ENCODE results near the gene CFAP99. TPM values are rescaled to one million over a fixed set of nuclear protein-coding genes. Genes with fewer than 3 reads are reported as not detected.

CFAP99 gene
- polyA plus RNA-seq, 5 donors: 0.26 to 2.0 (median 1.2) TPM

DNA sequence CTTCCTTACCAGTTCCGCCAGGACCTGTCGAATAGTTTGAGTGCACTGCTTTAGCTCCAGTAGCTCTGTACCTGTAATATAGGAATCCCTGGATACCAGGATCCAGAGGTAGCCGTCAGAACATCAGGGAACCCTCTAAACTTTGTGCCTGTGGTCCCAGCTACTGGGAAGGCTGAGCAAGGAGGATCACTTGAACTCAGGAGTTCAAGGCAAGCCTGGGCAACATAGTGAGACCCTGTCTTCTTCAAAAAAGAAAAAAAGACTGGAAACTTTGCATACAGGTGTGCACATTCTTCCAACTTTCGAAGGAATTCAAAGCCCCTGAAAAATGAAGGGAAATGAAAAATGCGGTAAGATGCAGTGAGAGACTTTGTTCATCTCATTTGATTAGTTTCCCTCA lies 85.1 kb downstream of the CFAP99 start:
- DNase-seq: no peak

DNA sequence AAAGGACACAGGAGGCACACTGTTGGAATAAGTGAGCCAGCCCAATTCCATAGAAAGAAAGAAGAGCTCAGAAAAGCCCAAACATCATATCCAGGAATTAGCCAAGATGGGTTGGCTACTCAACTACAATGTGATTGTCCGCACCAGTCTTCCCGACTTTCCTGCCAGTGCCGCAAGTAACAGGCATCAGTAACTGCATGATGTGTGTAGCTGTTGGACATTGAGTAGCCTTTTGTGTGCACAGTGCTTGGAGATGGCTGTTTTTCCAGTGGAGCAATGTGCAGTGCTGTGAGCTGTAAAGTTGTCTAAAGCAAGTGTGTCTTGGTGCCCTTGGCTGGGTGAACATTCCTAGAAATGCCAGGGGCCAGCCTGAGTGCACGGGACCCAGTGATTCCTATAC lies 88.5 kb downstream of the CFAP99 start:
- no peak for DNase-seq

DNA sequence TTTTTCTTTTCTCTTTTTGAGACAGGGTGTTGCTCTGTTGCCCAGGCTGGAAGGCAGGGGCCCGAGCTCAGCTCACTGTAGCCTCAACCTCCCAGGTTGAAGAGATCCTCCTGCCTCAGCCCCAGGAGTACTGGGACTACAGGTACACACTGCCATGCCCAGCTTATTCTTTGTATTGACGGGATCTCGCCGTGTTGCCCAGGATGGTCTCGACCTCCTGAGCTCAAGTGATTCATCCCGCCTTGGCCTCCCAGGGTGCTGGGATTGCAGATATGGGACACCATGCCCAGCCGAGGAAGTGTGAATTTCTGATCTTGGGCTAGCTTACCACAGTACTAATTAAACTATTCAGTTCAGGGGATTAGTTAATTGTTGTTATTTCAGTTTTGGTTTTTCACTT lies 89.1 kb downstream of the CFAP99 start:
- no peak for DNase-seq

DNA sequence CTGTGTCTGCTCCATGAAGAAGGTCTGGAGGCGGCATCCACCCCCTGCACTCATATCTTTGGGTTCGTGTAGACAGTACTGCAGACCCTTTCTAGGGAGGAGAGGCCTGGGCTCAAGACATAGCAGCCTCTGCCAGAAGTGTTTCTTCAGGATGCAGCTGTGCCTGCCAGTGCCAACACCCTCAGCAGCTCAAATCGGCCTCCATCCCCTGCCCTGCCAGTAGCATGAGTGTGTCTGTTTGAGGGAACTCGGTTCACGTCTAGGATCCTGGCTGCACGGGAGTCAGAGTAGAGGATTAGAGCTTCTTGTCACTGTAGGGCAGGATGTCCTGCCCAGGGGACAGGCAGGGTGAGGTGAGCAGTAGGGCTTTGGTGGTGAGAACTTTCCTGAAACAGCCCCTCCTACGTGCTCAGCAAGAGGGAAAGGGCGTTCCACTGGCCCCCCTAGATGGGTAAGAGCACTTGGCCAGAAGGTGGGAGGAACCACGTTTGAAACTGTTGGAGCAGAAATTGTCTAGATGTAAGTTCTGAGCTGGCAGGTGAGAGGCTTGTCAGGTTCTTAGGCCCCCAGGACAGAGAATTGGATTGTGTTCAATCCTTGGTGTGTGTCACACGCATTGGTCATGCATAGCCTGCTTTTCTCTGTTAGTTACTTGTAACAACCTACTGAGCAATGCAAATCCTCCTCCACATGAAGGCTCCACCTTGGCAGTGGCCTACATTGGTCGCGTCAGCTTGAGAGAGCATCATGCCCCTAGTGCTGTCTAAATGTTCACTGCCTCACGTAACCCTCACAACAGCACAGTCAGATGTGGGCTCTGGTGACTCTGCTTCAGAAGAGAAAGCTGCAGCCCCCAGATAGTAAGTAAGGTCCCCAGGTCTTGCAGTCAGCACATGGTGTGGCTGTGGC lies 91.8 kb downstream of the CFAP99 start:
- no peak for DNase-seq

DNA sequence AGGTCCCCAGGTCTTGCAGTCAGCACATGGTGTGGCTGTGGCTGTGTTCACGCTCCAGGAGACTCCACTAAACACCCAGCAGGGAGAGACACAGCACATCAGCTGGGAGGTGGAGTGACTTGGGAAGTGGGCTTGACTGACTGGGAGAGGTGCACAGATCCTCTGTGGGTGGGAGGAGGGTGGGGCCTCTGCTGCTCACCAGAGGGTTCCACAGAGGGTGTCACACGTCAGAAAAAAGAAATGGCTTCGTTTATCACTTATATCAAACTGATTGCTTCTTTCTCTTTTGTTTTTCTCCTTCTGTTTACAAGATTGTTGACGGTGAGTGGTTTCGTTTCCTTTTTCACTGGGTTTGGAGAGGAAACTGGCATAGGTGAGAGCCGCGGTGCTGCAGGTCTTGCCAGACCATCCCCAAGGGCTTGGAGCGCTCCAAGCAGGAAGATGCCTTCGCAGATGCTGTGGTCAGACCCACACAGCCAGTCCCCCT lies 92.9 kb downstream of the CFAP99 start:
- DNase-seq: no peak

Other genes starting within 250 kb of the CFAP99 start
- 10 to 100 TPM; 17.9 to 27.4 (median 25.0) TPM for gene HAUS3, start 176.8 kb upstream of the CFAP99 start, polyA plus RNA-seq (ENCODE audit: insufficient read depth in 1 of 5, insufficient read length in 5 of 5, low replicate concordance in 1 of 5)
- 1 to 10 TPM; 3.0 to 4.6 (median 3.7) TPM for gene POLN, start 176.8 kb upstream of the CFAP99 start, polyA plus RNA-seq (ENCODE audit: insufficient read depth in 1 of 5, insufficient read length in 5 of 5, low replicate concordance in 1 of 5)
- gene MXD4, start 156.8 kb upstream of the CFAP99 start, polyA plus RNA-seq (ENCODE audit: insufficient read depth in 1 of 5, insufficient read length in 5 of 5, low replicate concordance in 1 of 5): 100 to 1,000 TPM in 1 of 5 donors, 10 to 100 TPM in 4; 66.2 to 116 (median 79.0) TPM
- 1 to 10 TPM; 2.9 to 4.0 (median 3.4) TPM for gene ZFYVE28, start 310 bp upstream of the CFAP99 start, polyA plus RNA-seq (ENCODE audit: insufficient read depth in 1 of 5, insufficient read length in 5 of 5, low replicate concordance in 1 of 5)
- gene RNF4, start 50.2 kb downstream of the CFAP99 start, polyA plus RNA-seq (ENCODE audit: insufficient read depth in 1 of 5, insufficient read length in 5 of 5, low replicate concordance in 1 of 5): 10 to 100 TPM; 55.4 to 63.2 (median 59.9) TPM
- gene FAM193A, start 117.7 kb downstream of the CFAP99 start, polyA plus RNA-seq (ENCODE audit: insufficient read depth in 1 of 5, insufficient read length in 5 of 5, low replicate concordance in 1 of 5): 10 to 100 TPM; 26.0 to 32.8 (median 26.7) TPM